GM21423 (cell line): ENCODE measurements around the gene TSHR.
A peak's percentile ranks its signal among the peaks of the same experiment; 100 is the strongest.

ENCODE experiments used
- ATAC-seq: cut with Tn5 transposase; IDR thresholded peaks from one replicate; pipeline ENCODE4 v1.9.1; 2021; ENCODE audit warnings: mild to moderate bottlenecking, moderate library complexity; ENCODE audit not compliant: unreplicated experiment

Gene TSHR

DNA sequence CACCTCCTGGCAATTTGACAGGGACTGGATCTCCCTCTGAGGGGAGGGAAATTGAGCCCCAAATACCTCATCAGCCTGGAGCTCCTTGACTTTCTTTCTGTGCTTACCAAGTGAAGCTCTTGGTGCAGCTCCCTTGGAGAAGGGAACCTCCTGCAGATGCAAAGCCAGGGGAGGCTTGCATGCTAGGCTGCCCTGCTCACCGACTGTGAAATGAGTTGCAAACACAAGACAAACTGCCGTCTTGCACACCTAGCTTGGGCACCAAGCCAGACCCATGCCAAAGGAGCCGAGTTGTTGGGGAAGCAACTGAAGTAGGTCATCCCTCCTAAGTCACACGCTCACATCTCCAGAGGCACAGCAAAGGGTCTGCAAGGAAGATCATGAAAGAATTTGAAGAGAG is 170.1 kb downstream of the TSHR start:
- ATAC-seq, result no peak

- no peak for ATAC-seq
These were observed 172.4 kb downstream of the TSHR start for GRCh38 chr14:81127785-81128184.

DNA sequence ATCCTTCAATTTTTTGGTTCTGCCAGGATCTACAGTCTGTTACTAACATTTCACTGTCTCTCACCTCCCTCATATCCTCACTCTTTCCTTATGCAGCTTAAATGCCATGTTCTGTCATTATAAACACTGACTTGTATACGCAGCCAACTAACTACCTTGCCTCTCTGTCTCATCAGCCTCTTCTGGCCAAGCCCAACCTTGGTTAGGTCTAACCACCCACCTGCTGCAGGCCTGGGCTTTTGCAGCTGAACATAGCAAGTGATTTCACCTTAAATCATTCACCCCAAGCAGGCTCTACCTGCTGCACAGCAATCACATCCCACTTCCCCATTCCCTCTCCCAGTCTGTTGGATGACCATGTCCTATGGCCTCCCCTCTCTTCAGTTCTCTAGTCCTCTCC is 173.8 kb downstream of the TSHR start:
- ATAC-seq, result no peak

GRCh38 chr14:81132468-81132867 is 177.0 kb downstream of the TSHR start:
- ATAC-seq, result no peak

DNA sequence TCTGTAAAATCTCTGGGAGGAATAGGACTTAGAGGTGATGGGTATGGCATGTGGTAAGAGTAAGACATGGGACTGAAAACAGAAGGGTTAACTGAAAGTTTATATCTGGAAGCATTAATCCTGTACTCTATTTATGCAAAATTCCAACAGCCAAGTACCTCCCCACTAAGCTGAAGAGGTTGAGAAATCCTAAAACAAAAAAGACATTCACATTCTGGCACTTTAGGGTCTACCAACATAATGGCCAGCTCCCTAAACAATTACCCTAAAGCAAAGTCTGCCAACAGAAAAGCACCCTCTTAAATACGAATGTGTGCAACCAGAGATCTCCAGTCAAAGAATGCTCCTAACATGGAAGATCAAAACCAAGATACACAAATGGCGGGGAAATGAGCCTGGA is 178.0 kb downstream of the TSHR start:
- no peak for ATAC-seq

GRCh38 chr14:81137316-81137715 is 181.9 kb downstream of the TSHR start:
- no peak for ATAC-seq

DNA sequence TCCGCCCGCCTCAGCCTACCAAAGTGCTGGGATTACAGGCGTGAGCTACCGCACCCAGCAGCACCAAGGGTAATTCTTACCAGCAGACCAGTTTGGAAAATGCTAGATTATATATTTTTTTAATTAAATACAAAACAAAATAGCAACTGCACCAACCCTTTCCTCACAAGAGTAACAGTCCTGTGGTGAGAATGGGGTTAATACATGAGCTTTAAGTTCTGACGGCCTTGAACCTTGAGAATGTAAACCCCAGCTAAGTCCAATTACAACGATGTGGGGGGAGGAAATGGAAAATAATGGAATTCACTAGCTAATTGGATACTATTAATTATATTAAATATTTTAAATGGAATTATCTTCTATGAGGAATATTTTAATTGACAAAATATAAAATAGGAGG is 183.0 kb downstream of the TSHR start:
- no peak for ATAC-seq

- no peak for ATAC-seq
These were observed 186.0 kb downstream of the TSHR start for GRCh38 chr14:81141426-81141825.

GRCh38 chr14:81143793-81144192 is 188.4 kb downstream of the TSHR start:
- ATAC-seq, result no peak

DNA sequence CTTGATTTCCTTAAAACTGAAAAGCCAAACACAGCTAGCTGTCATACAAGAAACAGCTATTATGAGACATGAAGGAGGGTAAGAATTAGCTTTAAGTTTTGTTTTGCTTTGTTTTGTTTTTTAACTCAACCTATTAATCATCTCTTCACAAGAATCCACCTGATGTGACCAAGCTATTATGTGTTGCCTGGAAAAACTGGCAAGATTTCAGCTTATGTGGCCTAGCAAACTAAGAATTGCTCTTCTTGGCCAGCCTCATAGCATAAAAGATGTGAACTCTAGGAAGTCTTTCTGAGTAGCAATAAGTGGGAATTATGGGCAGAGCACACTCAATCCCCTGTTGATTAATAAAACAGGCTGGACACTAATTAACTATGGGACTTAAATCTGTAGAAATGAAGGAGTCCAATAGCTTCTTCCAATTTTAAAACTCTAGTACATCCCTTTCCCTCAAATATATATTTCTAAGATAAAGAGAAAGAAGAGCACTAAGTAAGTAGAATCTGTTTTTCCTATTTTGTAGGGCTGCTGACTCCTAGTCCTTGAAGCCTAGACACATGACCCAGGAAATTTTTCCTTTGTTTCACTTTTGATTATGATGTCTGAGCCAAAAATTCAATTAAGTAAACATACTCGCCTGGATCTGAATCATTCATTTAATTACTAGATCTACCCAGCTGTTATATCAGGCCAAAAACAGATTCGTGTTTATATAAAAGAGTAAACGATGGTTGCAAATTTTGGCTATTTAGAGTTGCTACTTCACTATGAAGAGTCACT is 189.6 kb downstream of the TSHR start:
- no peak for ATAC-seq

DNA sequence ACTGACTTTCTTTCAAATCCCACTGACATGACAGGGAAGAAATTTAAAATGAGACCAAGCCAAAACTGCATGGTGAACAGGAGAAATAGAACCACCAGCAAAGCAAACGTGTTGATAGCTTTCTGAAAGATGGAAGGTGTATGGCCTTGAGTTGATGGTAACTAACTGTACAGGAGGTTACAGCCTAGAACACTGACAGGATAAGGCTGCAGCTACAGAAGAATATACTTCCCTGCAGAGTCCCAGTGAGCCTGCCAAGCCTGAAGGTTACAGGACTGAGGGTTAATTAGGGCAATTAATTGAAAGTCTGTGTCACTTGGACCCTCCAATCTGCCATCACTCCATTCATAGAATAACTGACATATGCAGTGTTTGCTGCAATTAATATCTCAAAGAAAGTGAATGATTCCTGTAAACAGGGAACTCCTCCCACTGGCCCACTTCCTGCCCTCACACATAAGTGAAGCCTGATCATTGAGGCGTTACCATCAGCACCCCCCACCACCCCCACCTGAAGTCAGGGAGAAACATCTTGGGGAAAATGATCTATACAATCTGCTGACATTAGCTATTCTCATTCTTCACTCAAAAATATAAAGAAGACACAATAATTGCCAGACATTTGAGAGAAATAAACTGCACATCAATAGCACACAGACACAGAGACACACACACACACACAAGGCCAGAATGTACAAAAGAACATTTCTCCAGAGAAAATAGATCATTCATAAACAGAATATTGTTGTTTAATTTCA is 191.9 kb downstream of the TSHR start:
- ATAC-seq, result peak; percentile 82

DNA sequence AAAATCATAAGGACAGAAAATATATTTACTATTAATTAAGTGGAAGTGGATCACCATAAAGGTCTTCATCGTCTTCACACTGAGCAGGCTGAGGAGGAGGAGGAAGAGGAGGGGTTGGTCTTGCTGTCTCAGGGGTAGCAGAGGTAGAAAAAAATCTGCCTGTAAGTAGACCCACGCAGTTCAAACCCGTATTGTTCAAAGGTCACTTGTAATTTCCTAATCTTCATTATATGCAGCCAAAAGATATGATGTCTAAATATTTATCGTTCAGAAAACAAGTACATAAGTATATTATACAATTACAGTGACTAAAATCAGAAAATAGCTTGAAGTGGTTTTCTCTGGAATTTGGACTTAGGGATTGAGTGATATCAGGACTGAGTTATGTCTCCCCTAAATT is 193.2 kb downstream of the TSHR start:
- ATAC-seq, result no peak

GRCh38 chr14:81153187-81153586 is 197.8 kb downstream of the TSHR start:
- no peak for ATAC-seq

DNA sequence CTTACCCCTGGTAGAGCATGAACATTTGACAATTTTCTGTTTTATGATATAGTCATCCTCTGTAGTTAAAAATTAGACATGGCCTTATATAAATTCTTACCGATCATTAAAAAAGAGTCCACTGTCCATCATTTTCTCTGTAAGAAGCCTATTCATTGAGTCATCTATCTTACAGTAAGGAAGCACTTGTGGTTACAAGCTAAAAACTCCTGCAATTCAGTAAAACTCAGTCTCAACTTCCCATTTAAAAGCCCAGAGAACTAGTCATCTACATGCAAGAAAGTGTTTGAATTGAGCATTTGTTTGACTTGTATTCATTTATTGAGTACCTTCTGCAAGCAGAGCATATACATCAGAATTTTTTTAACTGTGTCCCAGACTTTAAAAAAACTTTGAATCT is 202.0 kb downstream of the TSHR start:
- no peak for ATAC-seq

DNA sequence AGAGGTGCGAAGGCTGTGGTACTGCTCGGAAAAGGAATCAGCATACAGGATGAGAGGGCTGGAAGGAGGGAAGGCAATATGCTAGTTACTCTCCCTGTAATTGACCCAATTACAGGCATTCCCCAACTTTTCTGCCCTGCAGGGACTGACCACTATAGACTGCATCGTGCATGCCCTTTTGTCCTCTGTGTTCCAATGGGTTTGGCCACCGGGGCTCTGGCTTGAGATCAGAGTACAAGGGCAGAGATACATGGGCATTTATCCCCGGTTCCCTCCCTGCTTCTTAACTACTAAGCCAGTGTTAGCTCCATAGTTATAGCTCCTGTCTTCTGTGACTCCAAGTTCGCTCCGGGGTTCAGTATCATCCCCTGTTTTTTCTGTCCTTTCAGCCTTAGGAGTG is 205.7 kb downstream of the TSHR start:
- no peak for ATAC-seq

GRCh38 chr14:81161749-81162148 is 206.3 kb downstream of the TSHR start:
- no peak for ATAC-seq

GRCh38 chr14:81162941-81163340 is 207.5 kb downstream of the TSHR start:
- ATAC-seq, result no peak

GRCh38 chr14:81164167-81164774 is 208.8 kb downstream of the TSHR start:
- peak; percentile 89 for ATAC-seq

- no peak for ATAC-seq
These were observed 209.8 kb downstream of the TSHR start for GRCh38 chr14:81165188-81165587.

DNA sequence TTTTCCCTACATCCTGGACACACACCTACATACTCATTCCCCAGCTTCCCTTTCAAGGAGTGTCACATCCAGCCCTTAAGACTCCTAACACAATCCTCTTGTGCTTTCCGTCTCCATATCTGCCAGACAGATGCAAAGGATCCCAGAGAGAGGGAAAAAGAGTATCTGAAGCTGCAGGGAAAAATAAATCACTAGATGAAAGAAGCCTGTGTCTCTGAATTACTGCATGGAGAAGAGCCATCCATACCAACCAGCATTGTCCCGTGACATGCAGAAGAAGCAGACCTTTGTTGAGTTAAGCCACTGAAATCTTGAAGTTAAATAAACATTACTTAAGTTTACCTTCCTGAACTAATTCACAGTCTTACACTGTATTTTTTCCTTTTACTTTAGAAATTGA is 210.7 kb downstream of the TSHR start:
- ATAC-seq, result no peak

DNA sequence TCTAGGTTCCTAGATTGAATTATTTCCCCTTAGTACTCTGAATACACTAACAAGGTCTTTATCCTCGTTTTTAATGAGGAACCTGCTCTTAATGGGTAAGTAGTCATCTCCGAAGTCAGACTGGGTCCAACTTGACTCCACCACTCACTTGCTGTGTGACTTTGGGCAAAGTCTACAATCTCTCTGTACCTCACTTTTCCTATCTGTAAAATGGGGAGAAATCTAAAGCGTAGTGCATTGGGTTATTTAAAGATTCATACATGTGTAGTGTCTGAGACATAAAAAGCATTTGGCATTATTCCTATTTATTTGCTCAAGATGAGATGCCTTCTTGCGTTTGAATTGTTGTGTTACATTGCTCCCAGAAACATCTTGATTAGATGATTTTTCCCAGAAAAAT is 213.8 kb downstream of the TSHR start:
- no peak for ATAC-seq

DNA sequence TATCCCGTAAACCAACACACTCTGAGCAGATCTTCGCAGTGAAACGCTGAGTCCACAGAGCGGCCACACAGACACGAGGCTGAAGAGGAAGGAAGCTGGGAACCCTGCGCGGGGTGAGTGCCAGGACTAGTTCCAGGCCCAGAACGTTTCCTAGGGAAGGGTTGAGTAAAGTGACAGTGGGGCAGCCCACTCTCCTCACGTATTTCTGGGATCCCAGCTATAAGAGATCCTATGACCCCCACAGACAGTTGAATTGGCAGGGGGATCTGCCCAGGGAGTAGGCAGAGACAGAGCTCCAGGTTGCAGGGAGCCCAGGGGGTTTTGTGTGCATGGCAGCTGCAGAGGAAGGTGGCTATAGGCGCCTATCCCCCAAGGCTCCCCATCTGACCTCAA is 214.3 kb downstream of the TSHR start:
- ATAC-seq, result peak; percentile 22
